HG02884 (cell line): ENCODE measurements around the gene CCHCR1.

Experiments
- ATAC-seq: cut with Tn5 transposase; IDR thresholded peaks from one replicate; pipeline ENCODE4 v1.9.1; 2021; ENCODE audit warnings: mild to moderate bottlenecking, moderate library complexity; ENCODE audit not compliant: unreplicated experiment

Gene CCHCR1

DNA sequence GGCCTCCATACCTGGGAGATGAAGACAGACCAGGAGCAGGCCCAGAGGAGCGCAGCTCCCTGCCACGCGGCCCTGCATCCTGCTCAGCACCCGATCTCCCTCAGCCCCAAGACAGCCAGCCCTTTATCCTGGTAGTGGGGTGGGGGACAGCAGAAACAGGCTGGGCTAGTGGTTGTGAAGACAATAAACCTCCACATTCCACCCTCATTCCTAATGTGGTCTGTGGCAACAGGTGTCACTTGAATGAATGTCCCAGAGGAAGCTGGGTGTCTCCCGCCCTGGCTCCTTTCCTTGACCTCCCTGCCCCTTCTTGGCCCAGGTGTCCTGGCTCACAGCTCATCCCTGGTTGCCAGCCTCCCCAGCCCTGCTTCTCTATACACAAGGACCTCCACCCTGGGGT is 45.1 kb downstream of the CCHCR1 start, which contains the start of gene C6orf15:
TSS of gene C6orf15 (minus strand) at position 98 of the 400 bp plus-strand sequence. CDS start at position 78, 20 bp downstream.
- no peak for ATAC-seq

DNA sequence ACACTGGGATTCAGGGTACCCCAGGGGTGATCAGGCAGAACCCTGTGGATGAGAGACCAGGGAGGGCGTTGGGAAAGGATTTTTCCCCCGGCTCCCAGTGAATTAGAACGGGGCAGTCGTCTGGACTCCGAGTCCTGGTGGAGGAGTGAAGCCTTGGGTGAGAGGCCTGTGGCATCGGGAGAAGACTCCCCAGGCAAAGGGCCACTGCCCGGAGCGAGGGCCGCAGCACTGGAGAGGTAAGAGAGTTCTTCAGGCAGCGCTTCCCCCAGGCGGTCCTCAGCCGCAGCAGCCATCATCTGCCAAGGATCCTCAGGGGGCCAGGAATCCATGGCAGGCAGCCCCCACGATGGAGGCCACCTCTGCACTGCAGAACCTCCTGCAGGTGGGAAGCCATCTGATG is 45.9 kb downstream of the CCHCR1 start:
- no peak for ATAC-seq

DNA sequence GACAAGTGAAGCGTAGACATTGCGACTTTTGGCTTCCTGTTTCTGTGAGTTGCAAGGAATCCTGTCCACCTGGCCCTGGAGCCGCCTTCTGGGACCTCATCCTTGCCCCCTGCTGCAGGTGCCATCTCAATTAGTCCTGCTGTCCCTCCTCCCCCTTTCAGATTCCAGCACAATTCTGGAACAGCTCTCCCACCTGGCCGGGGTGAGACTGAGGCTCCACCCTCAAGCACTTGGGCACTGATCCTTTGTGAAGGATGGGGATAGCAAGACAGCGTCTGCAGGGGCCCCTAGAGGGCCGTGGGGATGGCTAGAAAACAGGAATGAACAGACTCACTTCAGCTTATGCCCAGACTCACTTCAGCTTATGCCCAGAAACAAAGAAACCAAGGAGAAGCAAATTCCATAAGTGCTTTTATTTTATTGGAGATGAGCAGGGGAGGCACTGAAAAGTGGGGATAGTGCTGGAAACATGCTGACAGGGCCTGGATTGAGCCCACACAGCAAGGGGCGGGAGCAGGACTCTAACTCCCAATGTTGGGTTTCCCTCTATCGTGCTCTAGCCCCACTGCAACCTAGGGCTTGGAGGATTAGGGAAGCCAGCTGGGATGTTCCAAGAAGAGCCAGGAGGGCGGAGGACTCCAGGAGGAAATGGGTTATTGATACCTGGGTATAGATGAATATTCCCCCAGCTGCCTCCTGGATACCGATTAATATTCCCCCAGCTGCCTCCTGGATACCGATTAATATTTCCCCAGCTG is 46.6 kb downstream of the CCHCR1 start:
- no peak for ATAC-seq

DNA sequence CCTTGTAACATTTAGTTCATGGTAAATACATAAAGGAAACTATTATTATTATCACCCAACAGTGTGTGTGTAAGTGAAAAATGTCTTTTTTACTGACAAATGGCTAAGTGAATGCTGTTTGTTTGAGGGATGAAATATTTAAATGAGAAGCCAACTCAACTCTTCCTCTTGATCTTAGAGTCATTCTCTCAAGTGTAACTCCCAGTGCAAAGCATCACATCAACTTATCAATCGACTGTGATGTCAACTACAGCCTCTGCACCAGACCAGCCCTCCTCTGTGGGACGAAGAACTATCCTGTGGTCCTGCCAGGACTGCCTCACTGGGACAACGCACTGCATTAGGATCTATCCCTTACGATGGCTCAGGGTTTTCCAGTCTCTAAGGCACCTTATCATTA is 50.5 kb downstream of the CCHCR1 start:
- no peak for ATAC-seq

DNA sequence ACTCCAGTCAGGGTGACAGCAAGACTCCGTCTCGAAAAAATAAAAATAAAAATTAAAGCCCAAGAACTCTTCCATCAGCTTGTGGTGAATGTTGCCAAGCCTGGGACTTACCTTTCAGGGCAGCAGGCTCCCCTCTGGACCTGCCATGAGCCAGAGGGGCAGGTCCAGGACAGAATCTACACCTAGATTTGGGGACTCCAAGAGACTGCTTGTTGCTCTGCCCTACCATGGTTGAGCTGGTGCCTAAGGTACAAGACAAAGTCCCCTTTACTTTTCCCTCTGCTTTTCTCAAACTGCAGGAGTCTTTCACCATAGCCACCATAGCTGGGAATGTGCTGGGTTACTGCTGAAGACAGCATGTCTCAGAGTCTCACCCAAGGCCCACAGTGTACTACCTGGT is 54.5 kb downstream of the CCHCR1 start:
- ATAC-seq, result no peak

DNA sequence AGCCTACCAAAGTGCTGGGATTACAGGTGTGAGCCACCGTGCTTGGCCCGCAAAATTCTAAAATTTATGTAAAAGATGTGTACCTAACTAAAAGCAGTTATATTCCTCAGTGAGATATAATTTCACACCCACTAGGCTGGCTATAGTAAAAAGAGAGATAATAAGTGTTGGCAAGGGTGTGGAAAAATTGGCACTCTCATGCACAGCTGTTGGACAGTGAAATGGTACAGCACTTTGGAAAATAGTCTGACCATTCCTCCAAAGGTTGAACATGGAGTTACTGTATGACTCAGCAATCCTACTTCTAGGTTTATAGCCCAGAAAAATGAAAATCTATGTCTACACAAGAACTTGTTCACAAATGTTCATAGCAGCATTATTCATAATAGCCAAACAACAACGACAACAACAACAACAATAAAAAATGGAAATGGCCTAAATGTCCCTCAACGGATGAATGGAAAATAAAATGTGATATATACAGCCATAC is 59.1 kb downstream of the CCHCR1 start:
- no peak for ATAC-seq

DNA sequence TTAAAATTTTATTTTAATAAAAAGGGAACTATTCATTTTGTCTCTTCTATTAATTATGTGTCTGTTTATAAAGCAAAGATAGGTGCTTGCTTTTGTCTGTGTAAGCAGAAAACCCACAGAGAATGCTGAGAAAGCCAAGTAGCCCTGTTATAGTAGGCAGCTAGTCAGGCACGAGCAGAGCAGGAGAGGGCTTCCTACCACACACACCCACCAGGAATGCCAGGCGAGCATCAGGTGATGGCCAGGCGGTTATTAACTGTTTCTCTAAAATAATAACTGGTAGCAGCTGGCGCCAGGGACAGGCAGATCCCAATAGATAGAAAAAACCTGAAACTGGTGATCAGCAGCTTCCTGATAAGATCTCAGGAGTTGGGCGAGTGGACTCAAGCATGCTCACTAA is 60.9 kb downstream of the CCHCR1 start:
- no peak for ATAC-seq

DNA sequence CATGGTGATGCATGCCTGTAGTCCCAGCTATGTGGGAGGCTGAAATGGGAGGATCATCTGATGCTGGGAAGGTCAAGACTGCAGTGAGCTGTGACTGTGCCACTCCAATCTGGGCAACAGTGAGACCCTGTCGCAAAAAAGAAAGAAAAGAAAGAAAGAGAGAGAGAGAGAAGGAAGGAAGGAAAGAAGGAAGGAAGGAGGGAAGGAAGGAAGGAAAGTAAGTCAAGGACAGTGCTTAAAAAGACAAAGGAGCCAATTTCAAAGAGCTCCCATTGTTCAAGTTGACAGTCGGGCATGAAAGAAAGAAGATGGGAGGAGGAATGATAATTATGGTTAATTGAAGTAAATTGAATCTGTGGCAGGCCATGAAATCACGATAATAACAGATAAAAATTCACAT is 61.4 kb downstream of the CCHCR1 start:
- no peak for ATAC-seq

DNA sequence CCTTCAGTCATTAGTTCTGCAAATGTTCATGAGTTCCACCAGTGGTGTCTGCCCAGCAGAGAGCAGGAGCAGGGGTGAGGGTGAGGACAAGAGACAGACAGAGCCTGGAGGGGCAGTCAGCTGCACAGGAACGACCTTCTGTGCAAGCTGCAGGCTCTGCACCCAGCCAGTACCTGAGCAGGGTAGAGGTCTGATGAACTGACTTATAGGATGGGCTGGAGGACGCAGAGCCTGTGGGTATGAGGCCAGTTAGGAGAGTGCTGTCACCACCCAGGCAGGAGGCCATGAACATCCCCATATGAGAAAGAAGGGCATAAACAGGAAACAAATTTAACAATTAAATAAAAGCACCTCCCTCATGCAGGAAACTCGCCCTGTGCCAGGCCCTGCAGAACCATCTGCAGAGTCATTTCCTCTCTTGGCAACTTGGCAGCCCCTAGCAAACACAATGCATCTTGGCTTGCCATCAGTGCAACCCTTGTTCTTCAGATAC is 63.2 kb downstream of the CCHCR1 start:
- no peak for ATAC-seq

DNA sequence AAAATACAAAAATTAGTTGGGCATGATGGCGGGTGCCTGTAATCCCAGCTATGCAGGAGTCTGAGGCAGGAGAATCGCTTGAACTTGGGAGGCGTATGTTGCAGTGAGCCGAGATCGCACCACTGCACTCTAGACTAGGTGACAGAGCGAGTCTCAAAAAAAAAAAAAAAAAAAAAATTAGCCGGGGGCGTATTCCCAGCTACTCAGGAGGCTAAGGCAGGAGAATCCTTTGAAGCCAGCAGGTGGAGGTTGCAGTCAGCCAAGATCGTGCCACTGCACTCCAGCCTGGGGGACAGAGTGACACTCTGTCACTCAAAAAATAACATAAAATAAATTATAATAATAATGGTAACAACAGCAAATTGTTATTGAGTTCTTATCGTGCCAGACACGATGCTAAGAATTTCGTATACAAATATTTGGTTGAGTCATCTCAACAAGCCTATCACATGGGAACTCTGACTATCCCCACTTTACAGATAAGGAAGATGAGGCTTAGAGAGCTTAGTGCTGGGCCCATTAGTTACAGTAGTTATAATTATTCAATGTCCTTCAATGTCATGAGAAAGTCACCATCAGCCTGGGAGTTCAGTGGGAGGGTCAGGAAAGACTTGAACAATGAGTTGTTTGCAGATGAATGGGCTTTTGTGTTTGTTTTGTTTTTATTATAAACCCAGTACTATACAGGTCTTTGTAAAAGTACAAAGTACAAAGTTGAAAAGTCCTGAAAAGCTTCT is 64.7 kb downstream of the CCHCR1 start:
- no peak for ATAC-seq
